ENCODE data around the gene EPS8L3.
"Not testable (repeated sequence)": the region's sequence is repeated elsewhere in the genome, so short reads cannot be mapped to it uniquely, and the experiment has no call there.

EPS8L3 gene

GRCh38 chr1:109705411-109705810 is 58.3 kb downstream of the EPS8L3 start:
- Histone ChIP-seq H3K27me3 (replicated peaks; ENCODE audit: insufficient read depth, low read length) (no peaks in the 10 kb centered on the region), H3K4me2 (ENCODE audit: low read depth, low read length) (no peak overlapping the region), H3K27ac (ENCODE audit: low read length) (no peak overlapping the region), H3F3A (ENCODE audit: insufficient read depth, low read length) (no peaks in the 10 kb centered on the region), H3K79me2 (ENCODE audit: low read length) (no peaks in the 10 kb centered on the region), H3K4me3 (ENCODE audit: low read length) (no peak overlapping the region), H3K9me3 (replicated peaks; ENCODE audit: insufficient read depth, low read length) (no peaks in the 10 kb centered on the region), H3K9me2 (replicated peaks; ENCODE audit: insufficient read depth, low read length) (no peaks in the 10 kb centered on the region), H3K36me3 (replicated peaks; ENCODE audit: insufficient read depth, low read length) (no peaks in the 10 kb centered on the region), H3K4me1 (ENCODE audit: low read length) (no peaks in the 10 kb centered on the region), H4K20me1 (ENCODE audit: insufficient read depth, low read length) (no peaks in the 10 kb centered on the region), H2AFZ (ENCODE audit: low read length) (no peak overlapping the region), H3K9ac (ENCODE audit: low read length) (no peak overlapping the region)
- no peak for TF ChIP-seq CTCF (IDR thresholded peaks at IDR 0.05; ENCODE audit: low read length)
- no peak for TF ChIP-seq EZH2phosphoT487 (IDR thresholded peaks at IDR 0.05; ENCODE audit: low read length)
- TF ChIP-seq EZH2 (optimal IDR thresholded peaks at IDR 0.05; ENCODE audit: low read depth, low read length): no peak
- no peak for DNase-seq

GRCh38 chr1:109704173-109704572 is 59.5 kb downstream of the EPS8L3 start:
- no peaks in the 10 kb centered on the region for H3K4me1 ChIP-seq (ENCODE audit: low read length)
- no peak overlapping the region for H2AFZ ChIP-seq (ENCODE audit: low read length)
- no peak overlapping the region for H3K4me2 ChIP-seq (ENCODE audit: low read depth, low read length)
- H3F3A ChIP-seq (ENCODE audit: insufficient read depth, low read length): no peaks in the 10 kb centered on the region
- no peak for DNase-seq
- no peaks in the 10 kb centered on the region for H3K9me3 ChIP-seq (replicated peaks; ENCODE audit: insufficient read depth, low read length)
- no peak overlapping the region for H3K4me3 ChIP-seq (ENCODE audit: low read length)
- no peak overlapping the region for H3K9ac ChIP-seq (ENCODE audit: low read length)
- no peaks in the 10 kb centered on the region for H3K27me3 ChIP-seq (replicated peaks; ENCODE audit: insufficient read depth, low read length)
- TF ChIP-seq EZH2 (optimal IDR thresholded peaks at IDR 0.05; ENCODE audit: low read depth, low read length): no peak
- TF ChIP-seq EZH2phosphoT487 (IDR thresholded peaks at IDR 0.05; ENCODE audit: low read length): no peak
- TF ChIP-seq CTCF (IDR thresholded peaks at IDR 0.05; ENCODE audit: low read length): no peak
- H3K27ac ChIP-seq (ENCODE audit: low read length): no peak overlapping the region
- H3K9me2 ChIP-seq (replicated peaks; ENCODE audit: insufficient read depth, low read length): no peaks in the 10 kb centered on the region
- no peaks in the 10 kb centered on the region for H4K20me1 ChIP-seq (ENCODE audit: insufficient read depth, low read length)
- no peaks in the 10 kb centered on the region for H3K79me2 ChIP-seq (ENCODE audit: low read length)
- no peaks in the 10 kb centered on the region for H3K36me3 ChIP-seq (replicated peaks; ENCODE audit: insufficient read depth, low read length)

- H3F3A ChIP-seq (ENCODE audit: insufficient read depth, low read length); DNase-seq; H3K79me2 ChIP-seq (ENCODE audit: low read length); H3K36me3 ChIP-seq (replicated peaks; ENCODE audit: insufficient read depth, low read length); H3K9me2 ChIP-seq (replicated peaks; ENCODE audit: insufficient read depth, low read length); H3K4me1 ChIP-seq (ENCODE audit: low read length); H3K4me3 ChIP-seq (ENCODE audit: low read length); H3K9me3 ChIP-seq (replicated peaks; ENCODE audit: insufficient read depth, low read length); H3K27ac ChIP-seq (ENCODE audit: low read length); H3K4me2 ChIP-seq (ENCODE audit: low read depth, low read length); H3K9ac ChIP-seq (ENCODE audit: low read length); H2AFZ ChIP-seq (ENCODE audit: low read length); H4K20me1 ChIP-seq (ENCODE audit: insufficient read depth, low read length); H3K27me3 ChIP-seq (replicated peaks; ENCODE audit: insufficient read depth, low read length): not testable (repeated sequence)
These were observed 60.8 kb downstream of the EPS8L3 start for GRCh38 chr1:109702940-109703339.

All from MM.1S (cell line).